SJCRH30 (cell line): Measurements from ENCODE around the gene FCN1. TPM values are rescaled to one million over a fixed set of nuclear protein-coding genes. Genes with fewer than 3 reads are reported as not detected.

ENCODE experiments used
- DNase-seq, 2 experiments: peaks; one replicate each; pipeline ENCODE4 v3.0.0-alpha.2; 2015 to 2020
- H3K27ac ChIP-seq: fragments of 250-450 bp; sonication (Bioruptor Pico); 2 replicates; pipeline ENCODE4 v1.5.1; 2020; ENCODE audit warnings: mild to moderate bottlenecking, moderate library complexity
- H3K27me3 ChIP-seq: fragments of 250-450 bp; sonication (Bioruptor Pico); 2 replicates; pipeline ENCODE4 v1.5.1; 2020; ENCODE audit warnings: mild to moderate bottlenecking, moderate library complexity
- H3K36me3 ChIP-seq: fragments of 250-450 bp; sonication (Bioruptor Pico); 2 replicates; pipeline ENCODE4 v1.5.1; 2020; ENCODE audit warnings: mild to moderate bottlenecking, moderate library complexity
- H3K4me1 ChIP-seq: fragments of 250-450 bp; sonication (Bioruptor Pico); 2 replicates; pipeline ENCODE4 v1.5.1; 2020; ENCODE audit warnings: mild to moderate bottlenecking, moderate library complexity
- H3K4me3 ChIP-seq: fragments of 250-450 bp; sonication (Bioruptor Pico); 2 replicates; pipeline ENCODE4 v1.5.1; 2020; ENCODE audit warnings: mild to moderate bottlenecking, moderate library complexity
- H3K9me3 ChIP-seq: fragments of 250-450 bp; sonication (Bioruptor Pico); replicated peaks from 2 replicates; pipeline ENCODE4 v1.5.1; 2020; ENCODE audit warnings: mild to moderate bottlenecking, moderate library complexity
- total RNA-seq: library from RNA; depleted of rRNA; stranded (reverse); fragments of >200 nt; shearing (Covaris generic); gene quantifications from 2 replicates; pipeline ENCODE4 v1.2.3, GENCODE V29; 2014

The FCN1 gene
- total RNA-seq, 1 experiment from 2014 or later: not detected

- Histone ChIP-seq H3K9me3 (no peaks in the 10 kb centered on the region), H3K36me3 (no peaks in the 10 kb centered on the region), H3K27me3 (peaks cover 68% of the 10 kb centered on the region), H3K27ac (no peak overlapping the region), H3K4me1 (no peaks in the 10 kb centered on the region), H3K4me3 (no peak overlapping the region)
- no peak for DNase-seq
Observed at GRCh38 chr9:134936346-134937163, 18.8 kb upstream of the FCN1 start.

- no peak for DNase-seq
- Histone ChIP-seq H3K27ac (no peak overlapping the region), H3K27me3 (peaks cover 62% of the 10 kb centered on the region), H3K9me3 (no peaks in the 10 kb centered on the region), H3K4me1 (no peaks in the 10 kb centered on the region), H3K4me3 (no peak overlapping the region), H3K36me3 (no peaks in the 10 kb centered on the region)
Observed at GRCh38 chr9:134935701-134936345, 18.1 kb upstream of the FCN1 start.

- Histone ChIP-seq H3K27me3 (peaks cover 56% of the 10 kb centered on the region), H3K4me3 (no peak overlapping the region), H3K36me3 (no peaks in the 10 kb centered on the region), H3K27ac (no peak overlapping the region), H3K4me1 (no peaks in the 10 kb centered on the region), H3K9me3 (no peaks in the 10 kb centered on the region)
- no peak for DNase-seq
Observed at GRCh38 chr9:134935056-134935640, 17.4 kb upstream of the FCN1 start.

- Histone ChIP-seq H3K9me3 (no peaks in the 10 kb centered on the region), H3K4me1 (no peaks in the 10 kb centered on the region), H3K27ac (no peak overlapping the region), H3K36me3 (no peaks in the 10 kb centered on the region), H3K27me3 (peaks cover 51% of the 10 kb centered on the region), H3K4me3 (no peak overlapping the region)
- DNase-seq: no peak
Observed at GRCh38 chr9:134933076-134933659, 15.5 kb upstream of the FCN1 start.

- H3K4me1 ChIP-seq: no peaks in the 10 kb centered on the region
- no peak overlapping the region for H3K4me3 ChIP-seq
- no peak overlapping the region for H3K27ac ChIP-seq
- H3K36me3 ChIP-seq: no peaks in the 10 kb centered on the region
- DNase-seq: no peak
- peaks cover 45% of the 10 kb centered on the region for H3K27me3 ChIP-seq
- no peaks in the 10 kb centered on the region for H3K9me3 ChIP-seq
Observed at GRCh38 chr9:134932606-134933005, 14.9 kb upstream of the FCN1 start.

GRCh38 chr9:134932171-134932570 lies 14.5 kb upstream of the FCN1 start:
- Histone ChIP-seq H3K27ac (no peak overlapping the region), H3K27me3 (peaks cover 41% of the 10 kb centered on the region), H3K36me3 (no peaks in the 10 kb centered on the region), H3K4me3 (no peak overlapping the region), H3K9me3 (no peaks in the 10 kb centered on the region), H3K4me1 (no peaks in the 10 kb centered on the region)
- DNase-seq: no peak

- Histone ChIP-seq H3K27me3 (peaks cover 27% of the 10 kb centered on the region), H3K9me3 (0 out of 2 replicates have a peak, but pooled peaks cover 3% of the 10 kb centered on the region), H3K4me3 (no peak overlapping the region), H3K36me3 (no peaks in the 10 kb centered on the region), H3K4me1 (no peaks in the 10 kb centered on the region), H3K27ac (no peak overlapping the region)
- no peak for DNase-seq
Observed at GRCh38 chr9:134930398-134930797, 12.7 kb upstream of the FCN1 start.

- Histone ChIP-seq H3K4me3 (no peak overlapping the region), H3K4me1 (no peaks in the 10 kb centered on the region), H3K27ac (no peak overlapping the region), H3K27me3 (peaks cover 21% of the 10 kb centered on the region), H3K36me3 (no peaks in the 10 kb centered on the region), H3K9me3 (0 out of 2 replicates have a peak, but pooled peaks cover 3% of the 10 kb centered on the region)
- no peak for DNase-seq
Observed at GRCh38 chr9:134929193-134930158, 11.8 kb upstream of the FCN1 start.

- no peak overlapping the region for H3K27ac ChIP-seq
- DNase-seq: no peak
- H3K9me3 ChIP-seq: 0 out of 2 replicates have a peak, but pooled peaks cover 3% of the 10 kb centered on the region
- no peaks in the 10 kb centered on the region for H3K36me3 ChIP-seq
- no peaks in the 10 kb centered on the region for H3K4me1 ChIP-seq
- peaks cover 14% of the 10 kb centered on the region for H3K27me3 ChIP-seq
- H3K4me3 ChIP-seq: no peak overlapping the region
Observed at GRCh38 chr9:134928436-134929192, 10.9 kb upstream of the FCN1 start.

GRCh38 chr9:134925011-134925511 lies 7.3 kb upstream of the FCN1 start:
- H3K27ac ChIP-seq: no peak overlapping the region
- H3K9me3 ChIP-seq: 0 out of 2 replicates have a peak, but pooled peaks cover 3% of the 10 kb centered on the region
- peaks cover 8% of the 10 kb centered on the region for H3K27me3 ChIP-seq
- H3K4me1 ChIP-seq: no peaks in the 10 kb centered on the region
- no peaks in the 10 kb centered on the region for H3K36me3 ChIP-seq
- no peak overlapping the region for H3K4me3 ChIP-seq
- no peak for DNase-seq

GRCh38 chr9:134923466-134923865 lies 5.8 kb upstream of the FCN1 start:
- no peak overlapping the region for H3K27ac ChIP-seq
- peaks cover 5% of the 10 kb centered on the region for H3K27me3 ChIP-seq
- no peaks in the 10 kb centered on the region for H3K4me1 ChIP-seq
- H3K36me3 ChIP-seq: no peaks in the 10 kb centered on the region
- no peak overlapping the region for H3K4me3 ChIP-seq
- DNase-seq: no peak
- 0 out of 2 replicates have a peak, but pooled peaks cover 3% of the 10 kb centered on the region for H3K9me3 ChIP-seq

GRCh38 chr9:134922932-134923240 lies 5.2 kb upstream of the FCN1 start:
- Histone ChIP-seq H3K4me1 (no peaks in the 10 kb centered on the region), H3K9me3 (0 out of 2 replicates have a peak, but pooled peaks cover 3% of the 10 kb centered on the region), H3K27me3 (peaks cover 3% of the 10 kb centered on the region; the same call in 1 of the 2 replicates), H3K27ac (no peak overlapping the region), H3K36me3 (no peaks in the 10 kb centered on the region), H3K4me3 (no peak overlapping the region)
- no peak for DNase-seq
